GM21825 (cell line): ENCODE data around the gene ZNF791.
"Not testable (repeated sequence)": the region's sequence is repeated elsewhere in the genome, so short reads cannot be mapped to it uniquely, and the experiment has no call there.

Experiments used
- ATAC-seq: cut with Tn5 transposase; IDR thresholded peaks from one replicate; pipeline ENCODE4 v1.9.1; 2021; ENCODE audit warnings: mild to moderate bottlenecking, moderate library complexity; ENCODE audit not compliant: unreplicated experiment

Gene ZNF791

GRCh38 chr19:12628040-12629022 is 17.6 kb downstream of the ZNF791 start:
- no peak for ATAC-seq

GRCh38 chr19:12629215-12629614 is 18.5 kb downstream of the ZNF791 start:
- ATAC-seq: no peak

- no peak for ATAC-seq
Observed at GRCh38 chr19:12636631-12637030, 25.9 kb downstream of the ZNF791 start.

GRCh38 chr19:12638611-12639182 is 28.0 kb downstream of the ZNF791 start:
- no peak for ATAC-seq

GRCh38 chr19:12639901-12640613 is 29.3 kb downstream of the ZNF791 start:
- ATAC-seq: peak; percentile 60

GRCh38 chr19:12641456-12641855 is 30.7 kb downstream of the ZNF791 start:
- ATAC-seq: no peak

- no peak for ATAC-seq
Observed at GRCh38 chr19:12642506-12642905, 31.8 kb downstream of the ZNF791 start.

GRCh38 chr19:12643716-12644115 is 33.0 kb downstream of the ZNF791 start:
- not testable (repeated sequence) for ATAC-seq

GRCh38 chr19:12646551-12646950 is 35.8 kb downstream of the ZNF791 start:
- ATAC-seq: no peak

- no peak for ATAC-seq
Observed at GRCh38 chr19:12647047-12647446, 36.3 kb downstream of the ZNF791 start.

- ATAC-seq: no peak
Observed at GRCh38 chr19:12647490-12648071, 36.9 kb downstream of the ZNF791 start.

GRCh38 chr19:12648088-12648487 is 37.4 kb downstream of the ZNF791 start:
- ATAC-seq: no peak

- ATAC-seq: no peak
Observed at GRCh38 chr19:12649941-12650340, 39.2 kb downstream of the ZNF791 start.

GRCh38 chr19:12652219-12652618 is 41.5 kb downstream of the ZNF791 start:
- no peak for ATAC-seq

- ATAC-seq: no peak
Observed at GRCh38 chr19:12655546-12655945, 44.8 kb downstream of the ZNF791 start.

GRCh38 chr19:12656899-12657571 is 46.3 kb downstream of the ZNF791 start:
- no peak for ATAC-seq

- ATAC-seq: no peak
Observed at GRCh38 chr19:12657966-12658365, 47.2 kb downstream of the ZNF791 start.

- ATAC-seq: no peak
Observed at GRCh38 chr19:12660980-12661379, 50.3 kb downstream of the ZNF791 start.

- no peak for ATAC-seq
Observed at GRCh38 chr19:12664406-12665280, 53.9 kb downstream of the ZNF791 start.

GRCh38 chr19:12665281-12665573 is 54.5 kb downstream of the ZNF791 start:
- ATAC-seq: no peak
